ENCODE results near the gene RERGL.
"Not testable (repeated sequence)": the region's sequence is repeated elsewhere in the genome, so short reads cannot be mapped to it uniquely, and the experiment has no call there.

RERGL gene

DNA sequence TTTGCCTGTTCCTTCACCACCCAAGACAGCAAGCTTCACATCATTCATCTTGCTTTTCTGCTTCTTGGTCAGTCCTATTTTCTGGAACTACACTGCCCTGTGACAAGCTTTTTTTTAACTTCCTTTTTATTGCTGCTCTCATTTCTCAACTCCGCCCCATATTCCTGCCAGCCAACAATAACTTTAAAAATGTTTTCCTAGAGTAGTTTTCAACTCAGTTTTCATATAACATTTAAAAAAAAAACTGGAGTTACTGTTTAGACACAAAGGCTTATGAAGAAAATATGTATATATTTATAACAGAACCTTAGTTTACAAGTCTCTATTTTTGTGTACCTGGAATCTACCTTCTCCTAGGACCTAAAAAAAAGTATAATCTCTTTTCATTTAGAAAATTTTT is at the start of gene RERGL:
TSS of gene RERGL (minus strand) at position 101 of the 400 bp plus-strand sequence. CDS start at position 48, 53 bp downstream.
- DNase-seq, result no peak

DNA sequence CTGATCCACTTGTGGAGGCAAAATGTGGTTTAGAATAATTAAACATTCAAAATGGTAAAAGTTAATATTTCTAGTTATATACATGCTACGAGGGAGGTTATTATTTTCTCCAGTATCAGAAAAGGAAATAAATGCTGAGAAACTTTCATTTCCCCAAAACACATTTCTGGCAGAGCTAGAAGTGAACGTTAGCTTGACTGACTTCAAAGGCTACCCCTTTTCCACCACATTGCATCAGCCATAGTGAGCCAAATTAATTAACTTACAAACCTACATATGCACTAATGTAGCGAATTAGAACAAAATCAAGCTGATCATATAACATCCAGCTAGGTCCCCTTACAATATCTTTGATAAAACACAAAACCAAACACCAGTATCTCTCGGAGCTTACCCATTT is 49.3 kb upstream of the RERGL start:
- DNase-seq, result no peak

DNA sequence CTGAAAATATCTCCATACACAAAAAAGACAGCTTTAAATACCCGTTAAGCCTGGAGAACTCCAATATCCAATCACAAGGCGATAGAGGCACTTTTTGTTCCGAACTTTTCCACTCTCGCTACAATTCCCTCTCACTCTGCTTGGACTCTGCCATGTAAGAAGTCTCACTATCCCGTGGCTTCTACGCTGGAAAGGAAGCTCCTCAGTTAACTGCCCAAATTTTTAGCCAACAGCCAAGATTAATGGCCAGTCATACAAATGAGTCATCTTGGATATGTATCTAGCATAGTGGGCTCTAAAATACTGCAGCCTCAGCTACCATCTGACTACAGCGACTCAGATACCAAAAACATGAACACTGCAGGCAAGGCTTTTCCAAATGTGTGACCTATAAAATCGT is 45.5 kb upstream of the RERGL start:
- DNase-seq, result no peak

- no peak for DNase-seq
Measured at GRCh38 chr12:18135086-18135485, 45.1 kb upstream of the RERGL start.

DNA sequence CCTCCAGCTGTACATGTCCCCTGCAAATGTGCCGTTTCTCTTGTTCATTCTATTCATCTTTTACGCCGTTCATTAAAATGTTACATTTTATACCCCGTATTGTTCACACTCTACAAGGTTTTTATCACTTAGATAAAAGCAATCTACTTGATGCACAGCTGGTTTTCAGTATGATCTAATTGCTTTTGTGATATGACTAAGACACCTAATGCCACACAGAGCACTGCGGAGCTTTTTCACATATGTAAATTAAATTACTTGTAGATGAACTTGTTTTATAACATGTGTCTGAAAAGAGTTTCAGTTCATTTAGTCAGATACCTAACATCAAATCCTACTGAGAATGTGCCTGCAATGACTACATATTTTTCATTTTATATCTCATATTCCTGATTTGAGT is 40.9 kb upstream of the RERGL start:
- no peak for DNase-seq

DNA sequence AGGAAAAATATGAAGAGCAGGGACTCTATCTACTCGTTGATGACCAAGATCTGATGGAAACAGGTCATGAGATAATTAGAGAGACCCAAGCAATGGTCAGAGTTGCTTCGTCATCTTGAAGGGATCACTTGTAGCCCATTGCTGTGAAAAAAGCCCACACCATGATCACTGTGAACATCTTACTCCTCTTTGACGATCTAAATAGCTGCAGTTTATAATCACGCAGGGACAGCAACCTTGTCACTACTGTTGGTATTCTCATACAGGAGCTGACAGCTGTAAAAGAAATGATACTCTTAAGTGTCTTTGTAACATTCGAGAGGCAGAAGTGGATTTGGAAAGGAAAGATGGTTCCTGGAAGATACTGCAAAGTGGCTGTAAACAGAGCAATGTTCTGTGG is 33.7 kb upstream of the RERGL start:
- DNase-seq, result no peak

- DNase-seq, result no peak
Measured at GRCh38 chr12:18120899-18121298, 30.9 kb upstream of the RERGL start.

DNA sequence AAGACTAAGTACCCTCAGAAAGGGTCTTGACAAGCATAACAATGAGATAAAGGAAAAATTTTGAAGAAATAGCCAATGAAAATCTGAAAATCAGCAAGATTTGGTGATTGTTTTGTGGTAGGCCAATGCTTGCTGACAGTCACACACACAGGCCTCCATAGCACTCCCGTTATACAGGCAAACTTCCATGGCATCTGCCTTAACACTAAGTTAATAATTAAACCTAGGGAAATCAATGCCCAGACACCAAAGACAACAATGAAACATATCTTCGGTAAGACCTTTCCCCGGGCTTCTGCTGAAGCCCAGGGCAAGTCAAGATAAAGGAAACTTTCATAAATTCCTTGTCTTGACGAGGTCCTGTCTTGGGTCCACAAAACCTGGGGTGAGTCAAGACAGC is 18.6 kb upstream of the RERGL start:
- no peak for DNase-seq

- DNase-seq, result no peak
Measured at GRCh38 chr12:18103624-18104023, 13.6 kb upstream of the RERGL start.

- DNase-seq, result no peak
Measured at GRCh38 chr12:18101043-18101442, 11.1 kb upstream of the RERGL start.

DNA sequence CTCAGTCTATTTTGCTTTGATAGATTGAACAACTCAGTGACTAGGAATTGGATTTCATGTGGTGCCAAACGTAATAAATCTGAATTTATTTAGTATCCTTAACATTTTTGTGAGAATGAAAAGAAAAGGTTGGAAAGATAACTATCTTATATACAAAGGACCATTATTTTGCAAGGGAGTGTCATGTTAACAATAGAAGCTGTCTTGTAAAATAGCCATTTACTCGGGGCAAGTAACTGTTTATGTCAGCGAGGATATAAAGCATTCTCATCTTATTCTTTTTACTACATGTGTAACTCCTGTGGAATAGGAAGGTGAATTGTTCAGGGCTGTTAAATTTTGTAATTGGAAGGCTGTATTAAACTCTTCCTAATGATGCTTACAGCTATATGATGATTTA is 5.9 kb downstream of the RERGL start:
- DNase-seq, result no peak

DNA sequence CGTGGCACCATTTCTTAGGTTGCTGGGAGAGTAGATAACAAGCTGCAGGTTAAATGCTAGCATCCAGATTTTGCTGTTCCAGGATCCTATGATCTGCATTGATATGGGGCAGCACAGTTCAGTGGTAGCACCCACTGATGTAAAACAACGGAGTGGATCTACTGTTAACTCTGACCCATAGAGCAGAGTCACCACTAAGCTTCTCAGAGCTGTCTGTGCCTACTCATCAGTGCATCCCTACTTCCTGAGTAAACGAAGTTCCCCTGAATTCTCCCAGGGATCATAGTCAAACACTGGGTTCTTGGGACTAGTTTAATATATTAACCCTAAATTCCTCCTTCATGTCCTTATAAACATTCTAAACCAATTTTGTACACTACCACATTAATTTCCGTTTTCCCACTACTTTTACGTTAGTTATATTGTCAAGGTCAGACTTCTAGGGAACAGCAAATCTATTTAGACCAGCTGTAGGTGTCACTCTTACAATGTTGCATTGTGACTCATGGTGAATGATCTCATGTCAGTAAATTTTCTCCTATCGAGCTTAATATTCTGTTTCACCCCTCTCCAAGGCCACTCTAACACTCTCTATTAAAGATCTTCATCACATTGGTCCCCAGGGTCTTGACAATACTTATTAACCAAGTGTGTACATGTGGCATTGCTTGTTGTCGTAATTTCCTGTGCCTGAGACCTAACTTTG is 10.3 kb downstream of the RERGL start:
- no peak for DNase-seq

DNA sequence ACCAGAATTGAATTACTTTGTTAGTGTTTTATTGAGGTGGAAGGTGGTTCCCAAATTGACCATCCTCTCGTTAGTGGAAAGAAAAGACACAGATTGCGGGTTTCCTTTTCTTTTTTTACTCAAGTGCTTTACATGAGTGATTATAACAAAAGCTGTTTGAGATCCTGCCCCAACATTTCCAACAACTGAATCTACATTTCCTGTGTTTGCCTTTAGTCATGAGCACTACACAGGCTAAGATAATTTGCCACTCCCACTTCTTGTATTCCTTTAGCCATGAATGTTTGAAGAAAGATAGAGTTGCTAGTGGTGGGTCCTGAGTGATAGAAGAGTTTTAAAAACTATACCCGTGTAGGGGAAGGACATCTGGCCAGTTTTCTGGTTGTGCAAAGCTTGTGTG is 16.0 kb downstream of the RERGL start:
- no peak for DNase-seq

DNA sequence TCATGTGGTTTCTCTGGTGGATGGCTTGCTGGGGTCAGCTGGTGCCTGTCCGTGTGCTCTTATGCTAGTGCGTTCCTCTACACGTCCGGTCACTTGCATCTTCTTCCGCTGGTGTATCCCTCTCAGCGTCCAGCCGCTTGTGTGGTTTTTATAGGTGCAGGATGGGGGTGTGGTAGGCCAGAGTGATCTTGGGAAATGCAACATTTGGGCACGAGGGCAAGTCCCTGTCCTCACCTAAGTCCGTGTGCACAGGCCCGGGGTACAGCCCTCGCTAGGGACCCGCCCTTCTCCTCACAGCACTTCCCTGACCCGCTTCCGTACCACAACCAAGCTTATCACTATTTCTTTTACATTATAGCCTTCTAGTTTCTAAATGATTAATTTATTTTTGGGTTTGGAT is 17.3 kb downstream of the RERGL start:
- DNase-seq, result no peak

DNA sequence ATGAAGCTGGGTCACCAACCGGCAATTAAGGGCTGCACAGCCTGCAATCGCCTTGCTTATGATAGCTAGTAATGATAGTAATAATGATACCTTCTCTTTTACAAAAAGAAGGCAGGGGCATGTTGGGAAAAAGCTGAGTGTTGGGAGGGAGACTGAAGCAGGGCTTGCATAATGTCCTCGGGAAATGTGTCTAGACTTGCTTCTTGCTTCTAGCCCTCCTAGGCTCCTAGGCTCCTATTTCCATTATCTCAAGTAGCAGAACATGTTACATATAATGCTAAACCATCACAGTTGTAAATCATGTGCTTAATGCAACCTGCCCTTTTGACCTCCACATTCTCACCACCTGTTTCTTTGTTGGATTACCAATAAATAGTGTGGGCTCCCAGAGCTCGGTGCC is 18.7 kb downstream of the RERGL start:
- peak; percentile 72 for DNase-seq

GRCh38 chr12:18068355-18068754 is 21.6 kb downstream of the RERGL start:
- DNase-seq, result no peak

DNA sequence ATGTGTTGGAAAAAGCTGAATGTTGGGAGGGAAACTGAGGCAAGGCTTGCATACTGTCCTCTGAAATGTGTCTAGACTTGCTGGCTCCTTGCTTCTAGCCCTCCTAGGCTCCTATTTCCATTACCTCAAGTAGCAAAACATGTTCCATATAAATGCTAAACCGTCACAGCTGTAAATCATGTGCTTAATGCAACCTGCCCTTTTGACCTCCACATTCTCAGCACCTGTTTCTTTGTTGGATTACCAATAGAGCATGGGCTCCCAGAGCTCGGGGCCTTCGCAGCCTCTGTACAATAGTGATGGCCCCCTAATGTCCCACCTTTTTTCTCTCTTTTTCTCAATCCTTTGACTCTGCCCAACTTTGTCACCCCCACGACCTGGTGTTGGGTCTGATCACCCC is 23.3 kb downstream of the RERGL start:
- peak; percentile 76 for DNase-seq

- not testable (repeated sequence) for DNase-seq
Measured at GRCh38 chr12:18062867-18063266, 27.1 kb downstream of the RERGL start.

- no peak for DNase-seq
Measured at GRCh38 chr12:18057051-18057450, 32.9 kb downstream of the RERGL start.

DNA sequence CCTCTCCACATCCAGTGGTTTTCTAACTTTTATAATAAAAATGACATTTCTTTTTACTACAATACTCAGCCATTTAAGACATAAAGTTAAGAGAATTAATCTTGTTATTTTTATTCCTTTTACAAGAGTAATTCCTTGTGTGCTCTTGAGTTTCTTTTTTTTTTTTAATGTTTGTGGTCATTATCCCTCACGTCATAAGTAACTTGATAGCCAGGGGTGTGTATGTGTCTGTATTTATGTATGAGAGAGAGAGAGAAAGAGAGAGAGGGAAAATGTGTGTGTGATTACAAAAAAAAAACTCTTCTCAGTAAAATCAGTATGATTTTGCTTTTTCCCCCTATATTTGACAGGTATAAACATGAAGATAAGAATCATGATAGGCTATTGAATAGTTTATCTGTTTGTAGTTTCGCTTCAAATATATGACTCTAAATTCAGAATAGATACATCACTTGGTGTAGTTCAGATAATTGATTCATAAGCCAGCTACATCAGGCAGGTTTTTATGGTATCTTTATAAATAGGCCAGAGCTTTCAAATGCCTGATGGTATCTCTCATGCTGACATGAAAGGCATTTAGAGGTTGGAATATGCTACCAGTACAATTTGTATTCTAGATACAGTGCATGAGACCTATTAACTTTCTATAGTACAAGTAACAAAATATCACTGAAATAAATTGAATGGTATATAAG is 34.9 kb downstream of the RERGL start:
- no peak for DNase-seq

DNA sequence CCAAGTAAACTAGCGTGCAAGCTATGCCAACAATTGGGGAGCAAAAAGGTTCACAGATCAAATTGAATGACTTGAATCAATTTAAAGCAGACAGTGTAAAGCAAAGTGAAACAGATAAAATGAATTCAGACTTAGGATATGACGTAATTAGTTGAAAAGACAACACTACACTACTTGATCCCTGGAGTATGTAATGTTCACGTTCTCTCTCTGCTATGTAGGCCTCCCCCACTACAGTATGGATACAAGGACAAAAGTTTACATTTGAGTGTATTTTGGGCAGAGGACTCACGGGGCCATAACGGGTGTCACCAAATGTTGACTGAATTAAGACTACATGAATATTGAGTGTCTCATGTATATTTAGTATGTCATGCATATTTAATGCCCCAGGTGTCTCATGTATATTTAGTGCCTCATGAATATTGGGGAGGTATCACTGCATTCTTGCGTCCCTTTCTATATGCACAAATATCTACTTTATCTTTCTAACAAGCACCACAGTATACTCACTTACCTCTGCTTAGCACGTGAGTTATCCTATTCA is 44.5 kb downstream of the RERGL start:
- DNase-seq, result no peak

- not testable (repeated sequence) for DNase-seq
Measured at GRCh38 chr12:18040060-18040742, 49.8 kb downstream of the RERGL start.
